Natural killer cell (primary cell): ENCODE measurements around the gene RNF111. TPM values are rescaled to one million over a fixed set of nuclear protein-coding genes. Genes with fewer than 3 reads are reported as not detected.
A peak's percentile ranks its signal among the peaks of the same experiment; 100 is the strongest.

Source experiments
- ATAC-seq, 3 donors: fragments of 150-1000 bp in 2 of 3; fragments of 200-7000 bp in 1 of 3; cut with Tn5 transposase; 1 replicate in 1 of 3; 2 replicates in 2 of 3; pipeline ENCODE4 v1.10.0; 2021; ENCODE audit warnings: mild to moderate bottlenecking in 2 of 3, moderate library complexity in 2 of 3
- DNase-seq, 2 donors: peaks; one replicate each; pipeline versions ENCODE4 v3.0.0 to v3.0.0-alpha.2; 2013 to 2021; ENCODE audit warnings: mixed read lengths in 1 of 2
- H3K27ac ChIP-seq: one replicate; pipeline ENCODE4 v1.5.1; 2013; ENCODE audit warnings: mild to moderate bottlenecking, low read length
- H3K27me3 ChIP-seq: one replicate; pipeline ENCODE4 v1.6.1; 2013; ENCODE audit warnings: low read length; ENCODE audit not compliant: control insufficient read depth, insufficient read depth
- H3K36me3 ChIP-seq: one replicate; pipeline ENCODE4 v1.6.1; 2013; ENCODE audit warnings: low read length; ENCODE audit not compliant: control insufficient read depth, insufficient read depth
- H3K4me1 ChIP-seq: one replicate; pipeline ENCODE4 v1.6.1; 2013; ENCODE audit warnings: low read length; ENCODE audit not compliant: control insufficient read depth, insufficient read depth
- H3K4me3 ChIP-seq: one replicate; pipeline ENCODE4 v1.5.1; 2013; ENCODE audit warnings: low read length
- H3K9me3 ChIP-seq: one replicate; pipeline ENCODE4 v1.6.1; 2013; ENCODE audit warnings: low read length; ENCODE audit not compliant: control insufficient read depth, insufficient read depth
- H3K27ac Mint-ChIP-seq, 2 donors: one replicate each; pipeline ENCODE4 v1.8.0; 2022; ENCODE audit warnings: mild to moderate bottlenecking in 2 of 2, mixed read lengths in 2 of 2, moderate library complexity in 1 of 2
- H3K27me3 Mint-ChIP-seq, 2 donors: one replicate each; pipeline ENCODE4 v1.8.0; 2022; ENCODE audit warnings: low read depth in 2 of 2, mixed read lengths in 2 of 2
- H3K36me3 Mint-ChIP-seq: one replicate; pipeline ENCODE4 v1.8.0; 2022; ENCODE audit warnings: mixed read lengths
- H3K4me1 Mint-ChIP-seq, 2 donors: one replicate each; pipeline ENCODE4 v1.8.0; 2022; ENCODE audit warnings: mixed read lengths in 2 of 2
- H3K4me3 Mint-ChIP-seq: one replicate; pipeline ENCODE4 v1.8.0; 2022; ENCODE audit warnings: mild to moderate bottlenecking, moderate library complexity, mixed read lengths
- H3K9me3 Mint-ChIP-seq, 2 donors: one replicate each; pipeline ENCODE4 v1.8.0; 2022; ENCODE audit warnings: mixed read lengths in 2 of 2
- CTCF ChIP-seq: fragments of 200-600 bp; IDR thresholded peaks from one replicate; pipeline ENCODE4 v1.8.0; 2022; ENCODE audit warnings: antibody characterized with exemption
- WGBS: methylation state at CpG from one replicate; pipeline ENCODE4 v1.1.7; 2013; ENCODE audit warnings: missing lambda C conversion rate; ENCODE audit not compliant: insufficient coverage; 5-methylcytosine and 5-hydroxymethylcytosine counted together
- intact Hi-C: fragments of 100-400 bp; cut with micrococcal nuclease; formaldehyde crosslinking; loops from one replicate; pipeline ENCODE4 v1.14.2; 2022
- total RNA-seq, 4 donors: library from RNA; stranded (reverse); fragments of 120-200 nt in 1 of 4; gene quantifications; one replicate each; pipeline versions ENCODE4 v1.2.3 to v1.2.4, GENCODE V29; 2013 to 2022

RNF111 gene
- total RNA-seq, 3 donors from 2014 or later (not counting 1 experiment from before 2014, with no cell fraction given): 39.4 to 53.1 (median 46.0) TPM

GRCh38 chr15:59022188-59022587, 34.7 kb downstream of the RNF111 start:
- no peaks in the 10 kb centered on the region for H3K27me3 Mint-ChIP-seq
- no peak for ATAC-seq
- Histone ChIP-seq H3K9me3 (no peaks in the 10 kb centered on the region), H3K27me3 (no peaks in the 10 kb centered on the region), H3K4me1 (no peaks in the 10 kb centered on the region), H3K4me3 (no peak overlapping the region), H3K27ac (no peak overlapping the region), H3K36me3 (peaks cover 3% of the 10 kb centered on the region)
- H3K36me3 Mint-ChIP-seq: no peaks in the 10 kb centered on the region
- H3K4me3 Mint-ChIP-seq: no peak overlapping the region
- 100% methylated on average over 1 of the region's 1 CpG for WGBS
- TF ChIP-seq CTCF: no peak
- no peaks in the 10 kb centered on the region for H3K9me3 Mint-ChIP-seq
- no peak for DNase-seq
- peak overlapping the region in 1 of 2 donors; percentile 44 for H3K27ac Mint-ChIP-seq
- intact Hi-C loops: no loop called here
- H3K4me1 Mint-ChIP-seq: peaks cover 5 to 10% of the 10 kb centered on the region in 2 donors

- H3K9me3 Mint-ChIP-seq: no peaks in the 10 kb centered on the region
- H3K27me3 Mint-ChIP-seq: no peaks in the 10 kb centered on the region
- H3K36me3 ChIP-seq: peaks cover 10% of the 10 kb centered on the region
- no peak overlapping the region for H3K4me3 ChIP-seq
- 100% methylated on average over 1 of the region's 3 CpGs for WGBS
- DNase-seq: no peak
- no peaks in the 10 kb centered on the region for H3K27me3 ChIP-seq
- no peak for TF ChIP-seq CTCF
- no peak for ATAC-seq
- H3K27ac Mint-ChIP-seq: no peak overlapping the region
- H3K4me1 ChIP-seq: no peaks in the 10 kb centered on the region
- H3K4me1 Mint-ChIP-seq: peaks cover 21 to 23% of the 10 kb centered on the region in 2 donors
- intact Hi-C loops: no loop called here
- H3K9me3 ChIP-seq: no peaks in the 10 kb centered on the region
- H3K4me3 Mint-ChIP-seq: no peak overlapping the region
- peaks cover 6% of the 10 kb centered on the region for H3K36me3 Mint-ChIP-seq
- no peak overlapping the region for H3K27ac ChIP-seq
Observed at GRCh38 chr15:59026207-59026606, 38.7 kb downstream of the RNF111 start.

GRCh38 chr15:59028387-59028955, 41.0 kb downstream of the RNF111 start:
- intact Hi-C loops: no loop called here
- TF ChIP-seq CTCF: no peak
- H3K27ac ChIP-seq: no peak overlapping the region
- peaks cover 13% of the 10 kb centered on the region for H3K36me3 Mint-ChIP-seq
- H3K4me3 Mint-ChIP-seq: no peak overlapping the region
- H3K36me3 ChIP-seq: peaks cover 24% of the 10 kb centered on the region
- H3K27me3 ChIP-seq: no peaks in the 10 kb centered on the region
- ATAC-seq (no peak), DNase-seq (no peak)
- WGBS: 96% methylated on average over 4 of the region's 4 CpGs
- no peak overlapping the region for H3K27ac Mint-ChIP-seq
- no peaks in the 10 kb centered on the region for H3K4me1 ChIP-seq
- no peaks in the 10 kb centered on the region for H3K9me3 ChIP-seq
- H3K4me3 ChIP-seq: no peak overlapping the region
- peaks cover 31 to 36% of the 10 kb centered on the region in 2 donors for H3K4me1 Mint-ChIP-seq
- no peaks in the 10 kb centered on the region for H3K27me3 Mint-ChIP-seq
- H3K9me3 Mint-ChIP-seq: no peaks in the 10 kb centered on the region

- WGBS: 21% methylated on average over 1 of the region's 1 CpG
- TF ChIP-seq CTCF: no peak
- H3K9me3 ChIP-seq: no peaks in the 10 kb centered on the region
- ATAC-seq (peak in 1 of 3 donors; percentile 71), DNase-seq (no peak)
- intact Hi-C loops: no loop called here
- H3K27ac ChIP-seq: no peak overlapping the region
- peak overlapping the region; percentile 45 for H3K4me3 Mint-ChIP-seq
- H3K9me3 Mint-ChIP-seq: no peaks in the 10 kb centered on the region
- H3K4me3 ChIP-seq: no peak overlapping the region
- H3K27me3 Mint-ChIP-seq: no peaks in the 10 kb centered on the region
- peaks cover 29% of the 10 kb centered on the region for H3K36me3 ChIP-seq
- no peaks in the 10 kb centered on the region for H3K27me3 ChIP-seq
- peaks cover 13% of the 10 kb centered on the region for H3K36me3 Mint-ChIP-seq
- H3K4me1 ChIP-seq: no peaks in the 10 kb centered on the region
- peak overlapping the region in 1 of 2 donors; percentile 2 for H3K27ac Mint-ChIP-seq
- H3K4me1 Mint-ChIP-seq: peaks cover 33 to 36% of the 10 kb centered on the region in 2 donors
Observed at GRCh38 chr15:59029554-59029953, 42.1 kb downstream of the RNF111 start.
